ENCODE data around the gene RNF20.

DNA sequence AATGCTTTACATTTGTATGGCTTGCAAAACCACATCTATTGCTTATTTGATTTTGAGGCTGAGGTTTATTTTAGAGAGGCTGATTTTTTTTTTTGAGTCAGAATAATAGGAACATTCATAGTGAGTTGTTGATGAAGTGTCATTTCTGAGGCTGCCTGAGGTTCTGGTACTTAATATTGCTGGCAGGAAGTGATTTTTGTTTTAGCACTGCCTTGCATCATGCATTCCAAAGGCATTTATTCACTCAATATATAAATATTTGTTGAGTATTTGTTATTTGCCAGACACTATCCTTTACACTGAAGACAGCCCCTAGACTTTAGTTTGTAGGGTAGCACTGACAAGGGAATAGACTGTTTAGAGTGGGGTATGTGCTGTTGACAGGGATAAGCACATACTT, 2.7 kb downstream of the RNF20 start:
- no peak for TF ChIP-seq YY1 (IDR thresholded peaks at IDR 0.05; ENCODE audit: insufficient read depth, insufficient read length)
- TF ChIP-seq ZNF274 (IDR thresholded peaks at IDR 0.05; ENCODE audit: low read depth, low read length): no peak
- no peak for TF ChIP-seq SUZ12 (IDR thresholded peaks at IDR 0.05; ENCODE audit: extremely low read depth, insufficient read depth, insufficient read length)
